GM21786 (cell line): ENCODE measurements around the gene MAPKAPK5.
"Not testable (repeated sequence)": the region's sequence is repeated elsewhere in the genome, so short reads cannot be mapped to it uniquely, and the experiment has no call there.

Source experiments
- ATAC-seq: cut with Tn5 transposase; IDR thresholded peaks from one replicate; pipeline ENCODE4 v1.9.1; 2021; ENCODE audit not compliant: unreplicated experiment

The MAPKAPK5 gene

GRCh38 chr12:111827907-111828306 lies 14.1 kb upstream of the MAPKAPK5 start:
- no peak for ATAC-seq

DNA sequence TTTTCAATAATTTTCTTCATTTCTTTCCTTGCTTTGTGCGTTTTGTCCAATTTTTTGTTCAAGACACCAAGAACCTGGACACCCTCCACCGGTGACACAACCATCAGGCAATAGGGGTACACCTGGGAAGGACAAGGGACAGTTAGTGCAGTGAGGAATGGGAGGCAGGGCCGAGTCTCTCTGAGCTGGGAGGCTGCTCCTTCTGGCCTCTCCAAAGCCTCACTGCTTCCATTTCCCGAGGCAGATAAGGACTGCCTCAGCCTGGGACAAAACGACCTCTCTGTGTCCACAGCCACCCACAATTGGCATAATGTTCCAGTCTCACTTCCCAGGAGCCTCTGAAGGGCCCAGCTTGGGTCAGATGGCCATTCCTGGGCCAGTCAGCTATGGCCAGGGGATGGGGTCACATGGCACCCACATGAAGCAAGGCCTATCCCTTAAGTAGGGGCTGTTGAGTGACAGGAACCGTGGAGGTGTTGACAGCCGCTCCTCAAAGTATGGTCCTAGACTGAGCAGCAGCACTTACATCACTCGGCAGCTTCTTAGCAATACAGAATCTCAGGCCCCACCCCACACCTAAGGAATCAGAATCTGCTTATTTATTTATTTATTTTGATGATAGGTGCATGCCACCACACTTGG lies 13.6 kb upstream of the MAPKAPK5 start:
- no peak for ATAC-seq

DNA sequence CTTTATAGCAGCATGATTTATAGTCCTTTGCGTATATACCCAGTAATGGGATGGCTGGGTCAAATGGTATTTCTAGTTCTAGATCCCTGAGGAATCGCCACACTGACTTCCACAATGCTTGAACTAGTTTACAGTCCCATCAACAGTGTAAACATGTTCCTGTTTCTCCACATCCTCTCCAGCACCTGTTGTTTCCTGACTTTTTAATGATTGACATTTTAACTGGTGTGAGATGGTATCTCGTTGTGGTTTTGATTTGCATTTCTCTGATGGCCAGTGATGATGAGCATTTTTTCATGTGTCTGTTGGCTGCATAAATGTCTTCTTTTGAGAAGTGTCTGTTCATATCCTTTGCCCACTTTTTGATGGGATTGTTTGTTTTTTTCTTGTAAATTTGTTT lies 12.4 kb upstream of the MAPKAPK5 start:
- not testable (repeated sequence) for ATAC-seq

DNA sequence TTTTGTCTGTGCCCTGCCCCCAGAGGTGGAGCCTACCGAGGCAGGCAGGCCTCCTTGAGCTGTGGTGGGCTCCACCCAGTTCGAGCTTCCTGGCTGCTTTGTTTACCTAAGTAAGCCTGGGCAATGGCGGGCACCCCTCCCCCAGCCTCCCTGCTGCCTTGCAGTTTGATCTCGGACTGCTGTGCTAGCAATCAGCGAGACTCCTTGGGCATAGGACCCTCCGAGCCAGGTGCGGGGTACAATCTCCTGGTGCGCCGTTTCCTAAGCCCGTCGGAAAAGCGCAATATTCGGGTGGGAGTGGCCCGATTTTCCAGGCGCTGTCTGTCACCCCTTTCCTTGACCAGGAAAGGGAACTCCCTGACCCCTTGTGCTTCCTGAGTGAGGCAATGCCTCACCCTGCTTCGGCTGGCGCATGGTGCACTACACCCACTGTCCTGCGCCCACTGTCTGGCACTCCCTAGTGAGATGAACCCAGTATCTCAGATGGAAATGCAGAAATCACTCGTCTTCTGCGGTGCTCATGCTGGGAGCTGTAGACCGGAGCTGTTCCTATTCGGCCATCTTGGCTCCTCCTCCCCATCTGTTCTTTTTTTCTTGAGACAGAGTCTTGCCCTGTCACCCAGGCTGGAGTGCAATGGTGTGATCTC lies 7.2 kb upstream of the MAPKAPK5 start:
- ATAC-seq, result not testable (repeated sequence)

- ATAC-seq, result not testable (repeated sequence)
These were observed 6.4 kb upstream of the MAPKAPK5 start for GRCh38 chr12:111835531-111836181.

DNA sequence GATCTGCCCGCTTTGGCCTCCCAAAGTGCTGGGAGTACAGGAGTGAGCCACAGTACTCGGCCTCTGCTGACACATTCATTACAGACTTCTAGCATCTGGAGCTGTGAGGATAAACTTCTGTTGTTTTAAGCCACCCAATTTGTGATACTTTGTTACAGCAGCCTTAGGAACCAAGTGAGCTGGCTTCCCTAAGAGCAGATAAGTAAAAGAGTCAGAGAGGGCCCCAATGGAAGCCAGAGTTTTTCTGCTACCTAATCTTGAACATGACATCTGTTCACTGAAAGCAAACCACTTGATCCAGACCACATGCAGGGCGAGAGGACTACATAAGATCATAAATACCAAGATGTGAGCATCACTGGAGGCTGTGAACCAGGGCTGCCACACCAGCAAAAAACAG lies 3.7 kb upstream of the MAPKAPK5 start:
- no peak for ATAC-seq

DNA sequence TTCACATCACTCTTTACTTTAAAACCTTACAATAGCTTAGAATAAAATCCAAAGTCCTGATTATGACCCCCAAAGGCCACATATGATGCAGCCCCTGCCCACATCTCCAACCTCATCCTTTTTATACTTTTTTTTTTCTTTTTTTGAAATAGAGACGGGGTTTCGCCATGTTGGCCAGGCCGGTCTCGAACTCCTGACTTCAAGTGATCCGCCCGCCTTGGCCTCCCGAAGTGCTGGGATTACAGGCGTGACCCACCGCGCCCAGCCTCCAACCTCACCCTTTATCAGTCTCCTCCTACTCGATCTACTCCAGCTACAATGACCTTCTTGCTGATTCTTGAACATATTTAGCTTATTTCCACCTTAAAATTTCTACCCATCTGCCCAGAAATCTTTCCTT lies 1.2 kb upstream of the MAPKAPK5 start:
- no peak for ATAC-seq

GRCh38 chr12:111841236-111841749 lies 735 bp upstream of the MAPKAPK5 start:
- no peak for ATAC-seq

GRCh38 chr12:111842556-111843396 lies 748 bp downstream of the MAPKAPK5 start:
- ATAC-seq, result peak; percentile 11

- ATAC-seq, result no peak
These were observed 4.0 kb downstream of the MAPKAPK5 start for GRCh38 chr12:111846016-111846415.

GRCh38 chr12:111850526-111850925 lies 8.5 kb downstream of the MAPKAPK5 start:
- ATAC-seq, result no peak

DNA sequence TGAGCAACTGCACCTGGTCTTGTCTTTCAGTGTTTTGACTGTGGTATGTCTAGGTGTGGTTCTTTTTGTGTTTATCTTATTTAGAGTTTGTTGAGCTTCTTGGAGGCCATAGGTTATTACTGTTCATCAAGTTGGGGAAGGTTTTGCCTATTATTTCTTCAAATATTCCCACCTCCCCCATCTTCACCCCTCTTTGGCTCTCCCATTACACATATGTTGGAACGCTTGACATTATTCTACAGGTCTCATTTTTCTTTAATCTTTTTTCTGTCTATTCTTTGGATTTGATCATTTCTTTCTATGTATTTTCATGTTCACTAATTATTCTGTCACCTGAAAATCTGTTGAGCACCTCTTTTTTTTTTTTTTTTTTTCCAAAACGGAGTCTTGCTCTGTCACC lies 16.2 kb downstream of the MAPKAPK5 start:
- no peak for ATAC-seq

DNA sequence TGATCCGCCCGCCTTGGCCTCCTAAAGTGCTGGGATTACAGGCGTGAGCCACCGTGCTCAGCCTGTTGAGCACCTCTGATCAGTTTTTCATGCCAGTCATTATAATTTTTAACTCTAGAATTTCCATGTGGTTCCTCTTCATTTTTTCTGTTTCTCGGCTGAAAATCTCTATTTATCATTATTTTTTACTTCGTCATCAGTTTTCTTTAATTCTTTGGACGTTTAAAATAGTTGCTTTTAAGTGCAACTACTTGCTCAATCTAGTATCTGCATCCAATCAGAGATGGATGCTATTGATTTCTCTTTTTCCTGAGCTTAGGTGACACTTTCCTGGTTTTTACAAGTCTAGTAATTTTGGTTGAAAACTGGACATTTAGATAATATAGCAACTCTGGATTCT lies 16.8 kb downstream of the MAPKAPK5 start:
- no peak for ATAC-seq

- ATAC-seq, result no peak
These were observed 22.9 kb downstream of the MAPKAPK5 start for GRCh38 chr12:111864913-111865312.

DNA sequence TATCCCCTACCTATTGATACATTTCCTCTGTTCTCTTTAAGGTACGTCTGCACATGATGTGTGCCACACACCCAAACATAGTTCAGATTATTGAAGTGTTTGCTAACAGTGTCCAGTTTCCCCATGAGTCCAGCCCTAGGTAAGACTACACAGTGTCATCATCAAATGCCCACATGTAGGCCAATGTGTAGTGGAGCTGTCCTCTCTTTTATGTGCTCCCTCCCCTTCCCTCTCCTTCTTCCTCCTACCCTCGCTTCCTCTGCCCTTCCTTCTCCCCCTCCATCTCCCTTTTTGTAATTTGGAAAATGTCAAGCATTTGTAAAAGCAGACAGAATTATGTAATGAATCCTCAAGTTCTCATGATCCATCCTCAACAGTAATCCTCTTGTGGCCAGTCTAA lies 25.5 kb downstream of the MAPKAPK5 start:
- ATAC-seq, result no peak

GRCh38 chr12:111868676-111869588 lies 26.9 kb downstream of the MAPKAPK5 start:
- no peak for ATAC-seq

- ATAC-seq, result no peak
These were observed 27.6 kb downstream of the MAPKAPK5 start for GRCh38 chr12:111869671-111870070.

DNA sequence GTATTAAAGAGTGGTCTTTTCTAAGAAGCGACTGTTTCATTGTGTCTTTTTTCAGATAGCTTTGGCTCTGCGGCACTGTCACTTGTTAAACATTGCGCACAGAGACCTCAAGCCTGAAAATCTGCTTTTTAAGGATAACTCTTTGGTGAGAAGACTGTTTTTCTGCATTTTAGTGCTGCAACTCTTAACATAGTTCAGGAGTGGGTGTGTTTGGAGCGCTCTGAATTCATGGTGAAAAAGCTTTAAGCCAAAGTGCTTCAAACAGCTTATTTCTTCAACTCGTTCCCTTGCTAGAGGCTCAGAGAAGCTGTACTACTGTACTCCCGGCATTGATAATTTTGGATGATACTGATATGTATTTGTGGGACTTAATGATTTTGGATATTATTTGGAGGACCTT lies 28.2 kb downstream of the MAPKAPK5 start:
- ATAC-seq, result no peak

GRCh38 chr12:111870706-111871105 lies 28.7 kb downstream of the MAPKAPK5 start:
- no peak for ATAC-seq

GRCh38 chr12:111873113-111873512 lies 31.1 kb downstream of the MAPKAPK5 start:
- ATAC-seq, result no peak
